Ovary (tissue), 9 donors: ENCODE measurements around the gene PGM5. TPM values are rescaled to one million over a fixed set of nuclear protein-coding genes. Genes with fewer than 3 reads are reported as not detected.
A peak's percentile ranks its signal among the peaks of the same experiment; 100 is the strongest.

Source experiments
- DNase-seq, 5 donors: peaks; one replicate each; pipeline ENCODE4 v3.0.0-alpha.2; 2019 to 2020
- H3K27ac ChIP-seq, 2 donors: fragments of 200-600 bp; one replicate each; pipeline versions ENCODE4 v1.5.1 to v1.8.0; 2019 to 2022
- H3K27me3 ChIP-seq: fragments of 200-600 bp; one replicate; pipeline ENCODE4 v1.8.0; 2022
- H3K36me3 ChIP-seq: fragments of 200-600 bp; sonication (generic); one replicate; pipeline ENCODE4 v1.5.1; 2019
- H3K4me1 ChIP-seq: one replicate; pipeline ENCODE4 v1.8.1; 2013; ENCODE audit warnings: mild to moderate bottlenecking, moderate library complexity; ENCODE audit not compliant: insufficient read depth
- H3K4me3 ChIP-seq: fragments of 200-600 bp; sonication (generic); one replicate; pipeline ENCODE4 v1.5.1; 2017
- H3K9me3 ChIP-seq, 2 donors: fragments of 200-600 bp in 1 of 2; sonication (generic) in 1 of 2; one replicate each; pipeline versions ENCODE4 v1.5.1 to v1.8.1; 2013 to 2019; ENCODE audit warnings: mild to moderate bottlenecking in 1 of 2, moderate library complexity in 1 of 2
- CTCF ChIP-seq, 3 donors: fragments of 450-650 bp in 2 of 3; fragments of 200-600 bp in 1 of 3; IDR thresholded peaks; one replicate each; pipeline versions ENCODE4 v1.5.1 to v1.8.0; 2016 to 2022; ENCODE audit warnings: antibody characterized with exemption in 3 of 3, mild to moderate bottlenecking in 1 of 3
- EP300 ChIP-seq: sonication (generic); formaldehyde crosslinking; IDR thresholded peaks from one replicate; pipeline ENCODE4 v1.6.1; 2017; ENCODE audit warnings: antibody characterized with exemption
- POLR2A ChIP-seq: fragments of 450-650 bp; IDR thresholded peaks from one replicate; pipeline ENCODE4 v1.6.1; 2017; ENCODE audit warnings: antibody characterized with exemption, mild to moderate bottlenecking, moderate library complexity
- WGBS, 3 donors: extraction: QIAGEN DNeasy Blood & Tissue Kit in 1 of 3; methylation state at CpG; one replicate each; pipeline versions ENCODE4 v1.1.5 to v1.1.7; 2013 to 2017; 5-methylcytosine and 5-hydroxymethylcytosine counted together
- intact Hi-C, 4 donors: fragments of 100-400 bp; cut with DNase I; formaldehyde crosslinking; loops; one replicate each; pipeline versions ENCODE4 v1.11.0 to v1.15.1; 2022 to 2023
- polyA plus RNA-seq, 2 donors: library from polyadenylated mRNA; stranded (reverse); fragments of 200-250 nt in 1 of 2; fragments of 350-450 nt in 1 of 2; fragmentation: Illumina TruSeq in 1 of 2; extraction: RNeasy Lipid Tissue Mini Kit (QIAGEN cat#74804) in 1 of 2; gene quantifications; one replicate each; pipeline ENCODE4 v1.2.3, GENCODE V29; 2013 to 2014
- total RNA-seq, 7 donors: library from RNA; depleted of rRNA in 2 of 7; stranded (reverse); fragments of >200 nt in 2 of 7; fragmentation: NEBNext Ultra II Directional in 3 of 7; extraction: Animal tissue kit (Norgen Biotek cat#: 25700) in 3 of 7; gene quantifications; one replicate each; pipeline versions ENCODE4 v1.1.0 to v1.2.4, GENCODE V29; 2016 to 2023
- donor health status: DM: no; HTN: no; CAD: no; lungs with moderate emphysema.
- donor health status: DM: no; HTN: no; CAD: no.
- donor health status: Bipolar disorder and iron deficiency.
- donor health status: DM: yes; HTN: yes; CAD: no.
- donor health status: DM: no; HTN: no; CAD: no.
- donor health status: DM: yes; HTN: yes; CAD: no.

The PGM5 gene
- total and polyA plus RNA-seq, 9 donors: 16.2 to 124 (median 28.5) TPM

DNA sequence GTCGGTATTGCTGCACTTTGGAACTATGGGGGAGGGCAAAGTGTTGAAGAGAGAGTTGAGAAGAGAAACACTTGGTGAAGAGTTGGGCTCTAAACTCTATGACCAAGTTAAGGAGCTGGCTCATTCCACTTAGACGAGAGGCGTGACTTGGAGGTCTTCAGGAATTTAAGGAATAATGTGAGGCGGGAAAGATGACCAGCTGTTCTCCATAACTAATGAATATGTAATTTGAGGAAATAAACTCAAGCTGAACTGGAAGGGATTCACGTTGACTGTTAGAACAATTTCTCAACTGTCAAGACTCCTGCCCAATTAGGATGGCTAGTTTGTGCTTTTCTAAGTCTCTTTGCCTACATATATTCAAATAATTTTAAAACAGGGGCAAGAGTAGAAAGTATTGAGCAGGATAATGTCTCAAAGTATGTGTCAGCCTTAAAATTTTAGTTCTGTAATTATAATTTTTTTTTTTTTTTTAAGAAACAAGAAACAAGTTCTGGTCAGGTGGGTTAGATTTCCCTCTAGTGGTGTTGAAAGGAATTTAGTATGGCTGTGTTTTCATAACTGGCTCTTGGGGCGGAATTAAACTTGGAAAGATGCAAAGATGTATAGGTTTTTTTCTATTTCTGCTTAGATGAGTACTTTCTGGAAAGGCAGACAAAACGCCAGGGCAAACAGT is 150.9 kb downstream of the PGM5 start:
- intact Hi-C loops: loop anchor here in 1 of 4 donors (5.0 kb wide), 1 partner anchor 150 kb away; the partner anchor contains the start of gene PGM5
- Histone ChIP-seq H3K36me3 (no peaks in the 10 kb centered on the region), H3K9me3 (no peaks in the 10 kb centered on the region), H3K27me3 (no peaks in the 10 kb centered on the region), H3K27ac (no peak overlapping the region), H3K4me1 (no peaks in the 10 kb centered on the region), H3K4me3 (no peak overlapping the region)
- TF ChIP-seq POLR2A (no peak), EP300 (no peak), CTCF (IDR thresholded peaks at IDR 0.05) (peak; percentile 30 to 57 (median 42))
- DNase-seq: no peak
- 23 to 34% (median 26%) methylated on average over 7 of the region's 7 CpGs for WGBS, 3 donors

DNA sequence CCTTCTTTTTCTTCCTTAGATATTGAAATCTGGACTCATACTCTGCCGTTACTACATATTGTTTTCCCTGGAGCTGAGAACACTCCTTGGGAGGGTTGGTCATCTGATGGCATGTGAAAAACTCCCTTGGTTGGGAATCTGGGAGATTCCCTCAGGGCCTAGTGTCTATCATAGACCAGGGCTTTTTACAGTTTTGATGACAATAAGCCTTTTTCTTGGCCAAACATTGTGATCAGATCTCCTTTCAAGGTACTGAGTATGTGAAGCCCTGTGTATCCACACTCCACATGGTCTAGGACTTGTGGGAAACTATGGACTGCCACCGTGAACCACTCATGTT is 151.4 kb downstream of the PGM5 start:
- H3K36me3 ChIP-seq: no peaks in the 10 kb centered on the region
- no peaks in the 10 kb centered on the region for H3K4me1 ChIP-seq
- WGBS, 3 donors: 45 to 53% (median 48%) methylated on average over 2 of the region's 2 CpGs
- no peak overlapping the region for H3K27ac ChIP-seq
- intact Hi-C loops: loop anchor here in 1 of 4 donors (5.0 kb wide), 1 partner anchor 150 kb away; the partner anchor contains the start of gene PGM5
- no peak overlapping the region for H3K4me3 ChIP-seq
- TF ChIP-seq POLR2A (no peak), CTCF (IDR thresholded peaks at IDR 0.05) (peak in 1 of 3 donors; percentile 14), EP300 (no peak)
- no peak for DNase-seq
- H3K27me3 ChIP-seq: no peaks in the 10 kb centered on the region
- H3K9me3 ChIP-seq: no peaks in the 10 kb centered on the region

DNA sequence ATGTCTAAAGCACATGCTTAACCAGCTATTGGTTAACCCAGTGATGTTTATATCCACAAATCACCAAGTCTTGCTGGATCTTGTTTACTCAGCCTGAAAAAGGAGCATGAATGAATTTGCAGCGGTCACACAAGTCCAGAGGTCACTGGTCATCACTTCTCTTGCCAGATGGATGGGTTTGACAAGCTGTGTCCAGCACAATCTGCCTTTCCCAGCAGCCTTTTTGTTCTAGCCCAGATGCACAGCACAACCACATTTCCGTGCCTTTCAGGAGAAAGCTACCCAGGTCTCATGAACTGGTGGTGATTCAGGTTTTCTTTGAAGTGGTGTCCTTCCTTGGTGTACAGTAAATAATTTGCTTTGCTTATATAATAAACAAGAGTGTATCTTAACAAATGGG is 152.1 kb downstream of the PGM5 start:
- 84 to 85% (median 84%) methylated on average over 2 of the region's 2 CpGs for WGBS, 3 donors

DNA sequence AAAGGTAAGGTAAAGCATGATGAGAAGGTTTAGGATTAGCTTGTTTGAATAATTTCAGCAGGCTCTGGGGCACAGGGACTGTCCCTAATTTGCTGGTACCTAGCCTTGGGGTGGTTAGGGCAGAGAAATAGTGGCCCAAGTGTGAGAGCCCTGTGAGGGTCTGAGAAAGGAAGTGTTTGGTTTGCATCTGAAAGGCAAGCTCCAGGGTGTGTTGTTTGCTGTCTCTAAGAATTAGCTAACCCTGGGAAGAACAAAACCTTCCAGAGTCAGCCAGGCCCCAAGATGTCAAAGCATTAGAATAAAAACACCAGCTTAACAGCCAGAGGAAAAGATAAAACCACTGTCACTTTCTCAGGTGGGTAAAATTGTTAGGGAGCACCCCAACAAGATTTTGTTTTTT is 153.3 kb downstream of the PGM5 start:
- H3K36me3 ChIP-seq: no peaks in the 10 kb centered on the region
- H3K4me1 ChIP-seq: no peaks in the 10 kb centered on the region
- H3K9me3 ChIP-seq: no peaks in the 10 kb centered on the region
- no peak for DNase-seq
- no peaks in the 10 kb centered on the region for H3K27me3 ChIP-seq
- TF ChIP-seq EP300 (no peak), CTCF (IDR thresholded peaks at IDR 0.05) (no peak), POLR2A (no peak)
- no peak overlapping the region for H3K4me3 ChIP-seq
- H3K27ac ChIP-seq: no peak overlapping the region
- intact Hi-C loops: loop anchor here in 1 of 4 donors (5.0 kb wide), 1 partner anchor 152 kb away; the partner anchor contains the start of gene PGM5

More for the DNA sequence above, 152.1 kb downstream of the PGM5 start:
- H3K27ac ChIP-seq: no peak overlapping the region
- intact Hi-C loops: loop anchor here in 1 of 4 donors (5.0 kb wide), 1 partner anchor 151 kb away; the partner anchor contains the start of gene PGM5
- H3K36me3 ChIP-seq: no peaks in the 10 kb centered on the region
- no peak overlapping the region for H3K4me3 ChIP-seq
- no peak for DNase-seq
- no peaks in the 10 kb centered on the region for H3K27me3 ChIP-seq
- no peaks in the 10 kb centered on the region for H3K4me1 ChIP-seq
- no peaks in the 10 kb centered on the region for H3K9me3 ChIP-seq
- no peak for TF ChIP-seq CTCF (IDR thresholded peaks at IDR 0.05)
- TF ChIP-seq EP300: no peak
- no peak for TF ChIP-seq POLR2A
